Lower leg skin (tissue), 4 donors: ENCODE data around the gene FFAR4. TPM values are rescaled to one million over a fixed set of nuclear protein-coding genes. Genes with fewer than 3 reads are reported as not detected.

ENCODE experiments used
- DNase-seq, 2 donors: peaks; one replicate each; pipeline ENCODE4 v3.0.0-alpha.2; 2019; ENCODE audit warnings: low spot score in 2 of 2
- H3K4me3 ChIP-seq: fragments of 200-600 bp; sonication (generic); 2 replicates; pipeline ENCODE4 v1.5.1; 2017; ENCODE audit warnings: mild to moderate bottlenecking, low read depth; ENCODE audit not compliant: poor library complexity, severe bottlenecking
- POLR2A ChIP-seq, 2 donors: fragments of 450-650 bp; IDR thresholded peaks; one replicate each; pipeline ENCODE4 v1.6.1; 2016 to 2017; ENCODE audit warnings: antibody characterized with exemption in 2 of 2, mild to moderate bottlenecking in 1 of 2, moderate library complexity in 1 of 2
- WGBS, 2 donors: methylation state at CpG; one replicate each; pipeline ENCODE4 v1.1.5; 2018; 5-methylcytosine and 5-hydroxymethylcytosine counted together
- intact Hi-C: fragments of 100-400 bp; cut with DNase I; formaldehyde crosslinking; loops from one replicate; pipeline ENCODE4 v1.15.0; 2023; ENCODE audit warnings: low total_unique reads
- total RNA-seq, 4 donors: library from RNA; depleted of rRNA; stranded (reverse); fragments of >200 nt; gene quantifications; one replicate each; pipeline ENCODE4 v1.1.0, GENCODE V29; 2016
- TF ChIP-seq, protein P1 (sequence below), 3 donors: fragments of 450-650 bp; IDR thresholded peaks; one replicate each; pipeline ENCODE4 v1.5.1; 2016; ENCODE audit warnings: antibody characterized with exemption in 3 of 3, mild to moderate bottlenecking in 3 of 3, moderate library complexity in 2 of 3

Gene FFAR4
- total RNA-seq, 4 donors from 2014 or later = 0.34 to 6.1 (median 0.81) TPM

DNA sequence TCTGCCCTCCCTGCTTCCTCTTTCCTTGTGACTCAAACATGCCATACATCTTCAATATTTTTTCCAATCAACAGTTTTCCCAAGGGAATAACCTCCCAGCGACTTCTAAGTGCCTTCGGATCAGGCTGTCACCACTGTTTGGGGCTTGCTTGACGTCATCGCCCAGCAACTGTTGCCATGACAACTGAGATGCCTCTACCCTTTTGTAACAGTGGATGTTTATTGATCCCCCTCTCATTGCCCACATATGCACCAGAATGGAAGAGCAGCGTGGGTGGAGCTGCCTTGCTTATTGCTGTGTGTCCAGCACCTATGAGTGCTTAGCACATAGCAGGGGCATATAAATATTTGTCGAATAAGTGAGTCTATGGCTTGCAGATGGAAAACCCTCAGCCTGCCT, 14.4 kb downstream of the FFAR4 start:
- intact Hi-C loops = no loop called here
- no peak overlapping the region for H3K4me3 ChIP-seq
- DNase-seq = no peak
- TF ChIP-seq, protein P1, sequence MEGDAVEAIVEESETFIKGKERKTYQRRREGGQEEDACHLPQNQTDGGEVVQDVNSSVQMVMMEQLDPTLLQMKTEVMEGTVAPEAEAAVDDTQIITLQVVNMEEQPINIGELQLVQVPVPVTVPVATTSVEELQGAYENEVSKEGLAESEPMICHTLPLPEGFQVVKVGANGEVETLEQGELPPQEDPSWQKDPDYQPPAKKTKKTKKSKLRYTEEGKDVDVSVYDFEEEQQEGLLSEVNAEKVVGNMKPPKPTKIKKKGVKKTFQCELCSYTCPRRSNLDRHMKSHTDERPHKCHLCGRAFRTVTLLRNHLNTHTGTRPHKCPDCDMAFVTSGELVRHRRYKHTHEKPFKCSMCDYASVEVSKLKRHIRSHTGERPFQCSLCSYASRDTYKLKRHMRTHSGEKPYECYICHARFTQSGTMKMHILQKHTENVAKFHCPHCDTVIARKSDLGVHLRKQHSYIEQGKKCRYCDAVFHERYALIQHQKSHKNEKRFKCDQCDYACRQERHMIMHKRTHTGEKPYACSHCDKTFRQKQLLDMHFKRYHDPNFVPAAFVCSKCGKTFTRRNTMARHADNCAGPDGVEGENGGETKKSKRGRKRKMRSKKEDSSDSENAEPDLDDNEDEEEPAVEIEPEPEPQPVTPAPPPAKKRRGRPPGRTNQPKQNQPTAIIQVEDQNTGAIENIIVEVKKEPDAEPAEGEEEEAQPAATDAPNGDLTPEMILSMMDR (IDR thresholded peaks at IDR 0.05) = no peak
- TF ChIP-seq POLR2A (IDR thresholded peaks at IDR 0.05) = no peak
- 35 to 54% methylated on average over 6 of the region's 6 CpGs for WGBS, 2 donors

- intact Hi-C loops = no loop called here
- WGBS, 2 donors = 89 to 96% methylated on average over 7 of the region's 7 CpGs
- no peak for DNase-seq
These were observed 18.0 kb downstream of the FFAR4 start for GRCh38 chr10:93584445-93584844.

DNA sequence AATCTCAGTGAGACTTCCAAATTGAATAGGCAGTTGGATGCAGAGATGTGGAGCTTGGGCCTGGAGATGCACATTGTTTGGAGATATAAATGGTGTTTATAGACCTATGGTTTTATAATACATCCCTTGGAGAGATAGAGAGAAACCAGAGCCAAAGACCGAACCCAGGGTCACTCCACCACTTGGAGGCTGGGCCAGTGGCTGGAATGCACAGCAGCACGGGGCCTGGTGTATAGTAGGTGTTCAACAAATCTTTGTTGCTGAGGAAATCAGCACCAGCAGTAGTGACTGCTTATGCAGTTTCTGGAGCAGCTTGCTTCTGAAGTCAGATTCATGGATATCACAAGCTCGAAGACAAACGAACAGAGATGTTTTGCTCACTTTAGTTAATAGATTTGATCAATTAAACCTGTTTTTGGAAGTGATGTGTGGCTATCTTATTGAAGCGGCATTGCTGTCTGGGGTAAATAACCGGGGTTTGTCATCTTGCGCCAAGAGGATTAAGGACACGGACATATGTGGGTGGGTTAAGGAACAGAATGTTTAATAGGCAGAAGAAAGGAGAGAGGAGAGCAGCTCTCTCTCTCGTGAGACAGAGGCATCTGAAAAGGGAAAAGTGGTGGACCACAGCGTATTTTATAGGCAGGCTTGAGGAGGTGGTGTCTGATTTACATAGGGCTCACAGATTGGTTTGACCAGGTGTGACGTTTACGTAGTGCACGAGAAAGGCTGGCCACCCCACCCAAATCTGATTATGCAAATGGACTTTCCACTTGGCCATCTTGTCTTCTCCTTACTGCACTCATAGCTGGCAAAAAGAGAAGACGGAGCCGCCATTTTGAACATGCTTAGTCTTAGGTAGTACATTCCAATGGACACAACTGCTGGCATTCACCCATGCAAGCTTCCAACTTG, 23.4 kb downstream of the FFAR4 start:
- no peak overlapping the region for H3K4me3 ChIP-seq
- intact Hi-C loops = no loop called here
- peak in 1 of 2 donors; percentile 72 for DNase-seq
- WGBS, 2 donors = 78 to 85% methylated on average over 15 of the region's 15 CpGs
- TF ChIP-seq POLR2A (IDR thresholded peaks at IDR 0.05) = no peak
- TF ChIP-seq, protein P1 (IDR thresholded peaks at IDR 0.05) = no peak

More at GRCh38 chr10:93584445-93584844, 18.0 kb downstream of the FFAR4 start:
- TF ChIP-seq, protein P1 (IDR thresholded peaks at IDR 0.05) = no peak
- no peak for TF ChIP-seq POLR2A (IDR thresholded peaks at IDR 0.05)
- H3K4me3 ChIP-seq = no peak overlapping the region

- 61 to 76% methylated on average over 7 of the region's 7 CpGs for WGBS, 2 donors
- intact Hi-C loops = no loop called here
- no peak overlapping the region for H3K4me3 ChIP-seq
- TF ChIP-seq, protein P1 (IDR thresholded peaks at IDR 0.05) = no peak
- TF ChIP-seq POLR2A (IDR thresholded peaks at IDR 0.05) = no peak
- peak in 1 of 2 donors; percentile 48 for DNase-seq
These were observed 24.2 kb downstream of the FFAR4 start for GRCh38 chr10:93590638-93591037.

DNA sequence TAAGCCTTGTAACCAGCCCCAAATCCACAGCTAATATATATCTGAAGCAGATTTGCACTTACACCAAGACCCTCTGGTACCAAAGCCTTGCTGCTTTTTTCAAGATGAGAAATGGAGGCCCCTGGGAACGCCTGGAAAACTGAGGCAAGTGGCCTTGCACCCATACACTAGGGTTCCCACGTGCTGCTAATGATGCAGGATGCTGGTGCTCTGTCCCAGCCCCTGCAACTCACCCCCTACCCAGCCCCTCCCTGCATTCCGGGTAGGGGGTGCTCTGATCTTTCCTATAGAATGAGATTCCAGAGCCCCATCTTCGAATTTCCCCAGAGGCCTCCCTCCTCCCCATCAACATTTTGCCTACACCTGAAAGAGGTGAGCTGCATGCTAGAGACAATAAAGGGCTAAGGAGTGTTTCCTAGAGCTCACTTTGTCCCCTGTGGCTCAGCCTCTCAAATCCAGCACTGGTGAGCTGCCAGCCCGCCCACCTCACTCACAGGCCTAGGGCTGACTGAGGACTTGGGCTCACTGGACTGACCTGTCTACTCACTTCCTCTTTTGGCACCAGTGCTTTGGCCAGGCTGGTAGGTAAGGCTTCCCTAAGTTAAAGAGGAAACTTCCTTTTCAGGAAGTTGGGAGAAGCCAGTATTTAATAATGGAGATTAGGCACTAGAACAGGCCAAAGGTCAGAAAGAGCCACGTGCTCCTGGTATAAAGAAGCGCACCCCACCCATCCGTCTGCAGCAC, 24.8 kb downstream of the FFAR4 start:
- peak in 1 of 2 donors; percentile 61 for DNase-seq
- TF ChIP-seq, protein P1 (IDR thresholded peaks at IDR 0.05) = no peak
- H3K4me3 ChIP-seq = no peak overlapping the region
- intact Hi-C loops = no loop called here
- WGBS, 2 donors = 70 to 72% methylated on average over 8 of the region's 8 CpGs
